NCI-H748 (cell line): ENCODE measurements around the gene THEM4.
"Not testable (repeated sequence)": the region's sequence is repeated elsewhere in the genome, so short reads cannot be mapped to it uniquely, and the experiment has no call there.

Experiments
- DNase-seq: peaks from one replicate; lab custom pipeline; 2025; ENCODE audit not compliant: unreplicated experiment; lab: John Stamatoyannopoulos, UW

Gene THEM4

GRCh38 chr1:151935154-151935553 lies 25.8 kb upstream of the THEM4 start:
- DNase-seq = no peak

- DNase-seq = peak; percentile 59
Observed at GRCh38 chr1:151934048-151934493, 24.8 kb upstream of the THEM4 start.

- DNase-seq = no peak
Observed at GRCh38 chr1:151924691-151925587, 15.6 kb upstream of the THEM4 start.

GRCh38 chr1:151923422-151923821 lies 14.1 kb upstream of the THEM4 start:
- no peak for DNase-seq

GRCh38 chr1:151920149-151920548 lies 10.8 kb upstream of the THEM4 start:
- no peak for DNase-seq

- DNase-seq = no peak
Observed at GRCh38 chr1:151918819-151919610, 9.7 kb upstream of the THEM4 start.

GRCh38 chr1:151918156-151918555 lies 8.8 kb upstream of the THEM4 start:
- DNase-seq = no peak

GRCh38 chr1:151916726-151917370 lies 7.5 kb upstream of the THEM4 start:
- no peak for DNase-seq

GRCh38 chr1:151915061-151915686 lies 5.9 kb upstream of the THEM4 start:
- no peak for DNase-seq

- no peak for DNase-seq
Observed at GRCh38 chr1:151914076-151914475, 4.8 kb upstream of the THEM4 start.

- no peak for DNase-seq
Observed at GRCh38 chr1:151912973-151913372, 3.7 kb upstream of the THEM4 start.

GRCh38 chr1:151908228-151908691 lies 1.1 kb downstream of the THEM4 start:
- no peak for DNase-seq

- DNase-seq = no peak
Observed at GRCh38 chr1:151907363-151908139, 1.8 kb downstream of the THEM4 start.

- not testable (repeated sequence) for DNase-seq
Observed at GRCh38 chr1:151906324-151906645, 3.0 kb downstream of the THEM4 start.

GRCh38 chr1:151905443-151906323 lies 3.6 kb downstream of the THEM4 start:
- DNase-seq = not testable (repeated sequence)

- DNase-seq = no peak
Observed at GRCh38 chr1:151905070-151905442, 4.3 kb downstream of the THEM4 start.

GRCh38 chr1:151902858-151903257 lies 6.5 kb downstream of the THEM4 start:
- DNase-seq = no peak

GRCh38 chr1:151900804-151901203 lies 8.5 kb downstream of the THEM4 start:
- DNase-seq = not testable (repeated sequence)

- peak; percentile 11 for DNase-seq
Observed at GRCh38 chr1:151898519-151898991, 10.8 kb downstream of the THEM4 start.
